Measurements from ENCODE around the gene GABARAPL1. TPM values are rescaled to one million over a fixed set of nuclear protein-coding genes. Genes with fewer than 3 reads are reported as not detected.
A peak's percentile ranks its signal among the peaks of the same experiment; 100 is the strongest.

GABARAPL1 gene
- total and polyA plus RNA-seq, 2 of the 13 experiments (the other 11 are each of a cell fraction or from before 2014, with no cell fraction given), result 7.9 to 26.1 TPM

- Histone ChIP-seq H3K36me3 (replicated peaks in 1 of 2; ENCODE audit: control insufficient read depth in 1 of 2, insufficient read depth in 2 of 2, low read length in 2 of 2) (no peaks in the 10 kb centered on the region), H3K4me1 (ENCODE audit: insufficient read depth, low read length) (peaks cover 7% of the 10 kb centered on the region; the same call in 1 of the 2 replicates), H2AFZ (ENCODE audit: low read length) (no peak overlapping the region), H3K4me3 (replicated peaks in 1 of 3; ENCODE audit: insufficient read depth in 1 of 3, low read depth in 2 of 3, low read length in 3 of 3) (no peak overlapping the region), H3K9ac (ENCODE audit: insufficient read depth, low read depth, low read length) (no peak overlapping the region), H4K20me1 (ENCODE audit: insufficient read depth, low read length) (no peaks in the 10 kb centered on the region), H3K79me2 (ENCODE audit: insufficient read depth, low read length) (no peaks in the 10 kb centered on the region), H3K27ac (ENCODE audit: extremely low read length, insufficient read depth, low read length) (no peak overlapping the region), H3K9me3 (ENCODE audit: low read length) (no peaks in the 10 kb centered on the region), H3K27me3 (ENCODE audit: control insufficient read depth in 1 of 2, insufficient read depth in 2 of 2, low read length in 2 of 2) (0 out of 5 replicates have a peak, but pooled peaks cover 0 to 1% of the 10 kb centered on the region in 2 experiments), H3K4me2 (ENCODE audit: low read depth, low read length) (no peak overlapping the region)
- in situ Hi-C loops (cut with HindIII; ENCODE audit: extremely low pct_ligation_motif_present, low pct_unique_long_range_greater_than_20kb), result no loop called here
- FAIRE-seq (no peak), ATAC-seq (no peak), DNase-seq (ENCODE audit: low spot score) (no peak)
- BruUV-seq (replicated peaks), result no TSS peak
- TF ChIP-seq ZNF460 (CRISPR knock-in tag; IDR thresholded peaks at IDR 0.05; ENCODE audit: borderline replicate concordance), result no peak
- TF ChIP-seq CREB1 (IDR thresholded peaks at IDR 0.05), result 0 out of 2 replicates have a peak, but pooled peaks have one; percentile 9
- TF ChIP-seq CREB1 (CRISPR knock-in tag; IDR thresholded peaks at IDR 0.05), result no peak
- 29% methylated on average over 2 of the region's 2 CpGs for WGBS (ENCODE audit: low lambda C conversion rate)
- intact Hi-C loops (cut with micrococcal nuclease; ENCODE audit: unreplicated experiment), result no loop called here
- POLR2A ChIA-PET, result no interaction called here
- CTCF ChIA-PET (ENCODE audit: low intra/inter-chr PET ratio, low total read pairs), result no interaction called here
These were observed 29.1 kb downstream of the GABARAPL1 start for GRCh38 chr12:10241727-10242126.

GRCh38 chr12:10242539-10242938 is 29.9 kb downstream of the GABARAPL1 start:
- BruUV-seq (replicated peaks), result no TSS peak
- in situ Hi-C loops (cut with HindIII; ENCODE audit: extremely low pct_ligation_motif_present, low pct_unique_long_range_greater_than_20kb), result no loop called here
- 0 out of 5 replicates have a peak, but pooled peaks cover 0 to 1% of the 10 kb centered on the region in 2 experiments for H3K27me3 ChIP-seq (ENCODE audit: control insufficient read depth in 1 of 2, insufficient read depth in 2 of 2, low read length in 2 of 2)
- ChIA-PET CTCF (ENCODE audit: low intra/inter-chr PET ratio, low total read pairs) (no interaction called here), POLR2A (no interaction called here)
- intact Hi-C loops (cut with micrococcal nuclease; ENCODE audit: unreplicated experiment), result no loop called here
- no peak for ATAC-seq
- no peak overlapping the region for H3K9ac ChIP-seq (ENCODE audit: insufficient read depth, low read depth, low read length)
- WGBS (ENCODE audit: low lambda C conversion rate), result 31% methylated on average over 1 of the region's 1 CpG
- no peak for DNase-seq (ENCODE audit: low spot score)
- no peak overlapping the region for H3K27ac ChIP-seq (ENCODE audit: extremely low read length, insufficient read depth, low read length)
- H3K4me1 ChIP-seq (ENCODE audit: insufficient read depth, low read length), result peaks cover 7% of the 10 kb centered on the region; the same call in 1 of the 2 replicates
- H3K79me2 ChIP-seq (ENCODE audit: insufficient read depth, low read length), result no peaks in the 10 kb centered on the region
- H2AFZ ChIP-seq (ENCODE audit: low read length), result no peak overlapping the region
- H3K4me3 ChIP-seq (replicated peaks in 1 of 3; ENCODE audit: insufficient read depth in 1 of 3, low read depth in 2 of 3, low read length in 3 of 3), result no peak overlapping the region
- H3K4me2 ChIP-seq (ENCODE audit: low read depth, low read length), result no peak overlapping the region
- no peak for FAIRE-seq
- no peaks in the 10 kb centered on the region for H3K36me3 ChIP-seq (replicated peaks in 1 of 2; ENCODE audit: control insufficient read depth in 1 of 2, insufficient read depth in 2 of 2, low read length in 2 of 2)
- no peak for TF ChIP-seq PREB (CRISPR knock-in tag; IDR thresholded peaks at IDR 0.05)
- TF ChIP-seq KLF11 (CRISPR knock-in tag; IDR thresholded peaks at IDR 0.05), result no peak
- no peak for TF ChIP-seq AKAP8 (CRISPR knock-in tag; IDR thresholded peaks at IDR 0.05)
- TF ChIP-seq RBFOX2 (IDR thresholded peaks at IDR 0.05; ENCODE audit: low read depth, low read length), result no peak
- TF ChIP-seq ZNF367 (CRISPR knock-in tag; IDR thresholded peaks at IDR 0.05; ENCODE audit: borderline replicate concordance), result no peak
- no peak for TF ChIP-seq MIER2 (CRISPR knock-in tag; IDR thresholded peaks at IDR 0.05)
- H4K20me1 ChIP-seq (ENCODE audit: insufficient read depth, low read length), result no peaks in the 10 kb centered on the region
- H3K9me3 ChIP-seq (ENCODE audit: low read length), result no peaks in the 10 kb centered on the region
